Coronary artery (tissue), 2 donors: ENCODE measurements around the gene ZNRD2.

ENCODE experiments used
- DNase-seq: peaks from one replicate; pipeline ENCODE4 v3.0.0-alpha.2; 2017; ENCODE audit warnings: low spot score
- H3K27ac ChIP-seq, 2 donors: fragments of 200-600 bp; sonication (generic); one replicate each; pipeline ENCODE4 v1.5.1; 2016 to 2019
- H3K4me3 ChIP-seq: fragments of 200-600 bp; sonication (generic); 2 replicates; pipeline ENCODE4 v1.5.1; 2016; ENCODE audit warnings: mild to moderate bottlenecking, moderate library complexity
- CTCF ChIP-seq: fragments of 200-600 bp; sonication (generic); IDR thresholded peaks from one replicate; pipeline ENCODE4 v1.5.1; 2019; ENCODE audit warnings: antibody characterized with exemption

The ZNRD2 gene

GRCh38 chr11:65572356-65573051, 2.2 kb downstream of the ZNRD2 start, which contains the start of gene FAM89B:
TSS of gene FAM89B (plus strand) at chr11:65572538. CDS start at chr11:65572670, 132 bp downstream.
- peak within 1 kb of the TSS; percentile 86 to 100 for H3K27ac ChIP-seq
- no peak for TF ChIP-seq CTCF
- DNase-seq: peak; percentile 94

GRCh38 chr11:65573391-65574079, 3.3 kb downstream of the ZNRD2 start:
- no peak for DNase-seq
- Histone ChIP-seq H3K4me3 (peak overlapping the region; percentile 98), H3K27ac (peak overlapping the region; percentile 86 to 100)
- TF ChIP-seq CTCF: no peak

More at GRCh38 chr11:65572356-65573051, 2.2 kb downstream of the ZNRD2 start, which contains the start of gene FAM89B:
- H3K4me3 ChIP-seq: peak within 1 kb of the TSS; percentile 98

- peak; percentile 96 for DNase-seq
- Histone ChIP-seq H3K4me3 (peak overlapping the region; percentile 98), H3K27ac (peak overlapping the region; percentile 98 to 100)
- TF ChIP-seq CTCF: peak; percentile 98
These were observed 4.0 kb downstream of the ZNRD2 start for GRCh38 chr11:65574109-65574810.

GRCh38 chr11:65574811-65575567, 4.7 kb downstream of the ZNRD2 start:
- Histone ChIP-seq H3K4me3 (peak overlapping the region; percentile 98), H3K27ac (peak overlapping the region; percentile 98 to 100)
- DNase-seq: no peak
- no peak for TF ChIP-seq CTCF

GRCh38 chr11:65575568-65576231, 5.4 kb downstream of the ZNRD2 start, which contains the start of gene EHBP1L1:
TSS of gene EHBP1L1 (plus strand) at chr11:65576053. CDS start at chr11:65576303, 250 bp downstream.
- TF ChIP-seq CTCF: no peak
- peak within 1 kb of the TSS; percentile 98 to 100 for H3K27ac ChIP-seq
- DNase-seq: peak; percentile 87

More at GRCh38 chr11:65575568-65576231, 5.4 kb downstream of the ZNRD2 start, which contains the start of gene EHBP1L1:
- peak within 1 kb of the TSS; percentile 98 for H3K4me3 ChIP-seq
